ENCODE results near the gene SERTAD2. TPM values are rescaled to one million over a fixed set of nuclear protein-coding genes. Genes with fewer than 3 reads are reported as not detected.

Gene SERTAD2
- total RNA-seq, 2 donors from 2014 or later = 14.3 to 14.7 TPM

- intact Hi-C loops (cut with DNase I) = loop anchor here (5.0 to 10.0 kb wide), 2 partner anchors 92 to 100 kb away; no protein-coding TSS in a partner anchor
- DNase-seq (peak; percentile 43), ATAC-seq (peak in 1 of 2 donors; percentile 38)
These were observed 1.2 kb downstream of the SERTAD2 start for GRCh38 chr2:64652231-64653108.

GRCh38 chr2:64651590-64651989, 2.1 kb downstream of the SERTAD2 start:
- DNase-seq (no peak), ATAC-seq (no peak)
- intact Hi-C loops (cut with DNase I) = loop anchor here (5.0 to 10.0 kb wide), 2 partner anchors 93 to 101 kb away; no protein-coding TSS in a partner anchor

GRCh38 chr2:64650722-64651338, 2.9 kb downstream of the SERTAD2 start:
- DNase-seq (no peak), ATAC-seq (no peak)
- intact Hi-C loops (cut with DNase I) = loop anchor here (5.0 to 10.0 kb wide), 2 partner anchors 94 to 101 kb away; no protein-coding TSS in a partner anchor

DNA sequence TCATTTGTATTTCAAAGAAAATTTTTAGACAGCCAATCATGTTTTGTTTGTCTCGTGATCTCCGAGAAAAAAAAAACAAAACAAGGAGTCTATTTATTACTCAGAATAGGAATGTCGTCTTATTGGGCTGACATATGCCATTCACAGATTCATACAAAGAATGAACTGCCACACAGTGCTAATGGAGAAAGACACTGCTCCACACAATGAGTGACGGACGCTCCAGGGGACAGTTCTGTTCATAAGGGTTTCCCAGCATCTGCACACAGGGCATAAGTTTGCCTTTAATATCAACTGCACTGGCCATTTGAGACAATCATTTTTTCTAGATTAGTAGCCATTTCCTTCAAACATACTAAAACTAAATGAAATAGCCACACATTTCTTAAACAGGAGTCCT, 3.4 kb downstream of the SERTAD2 start:
- intact Hi-C loops (cut with DNase I) = loop anchor here (5.0 to 10.0 kb wide), 2 partner anchors 95 to 102 kb away; no protein-coding TSS in a partner anchor
- DNase-seq (no peak), ATAC-seq (no peak)

- ATAC-seq (no peak), DNase-seq (no peak)
- intact Hi-C loops (cut with DNase I) = loop anchor here (5.0 to 10.0 kb wide), 4 partner anchors 95 to 215 kb away; no protein-coding TSS in a partner anchor
These were observed 4.1 kb downstream of the SERTAD2 start for GRCh38 chr2:64649626-64650025.

- no peak for ATAC-seq
- intact Hi-C loops (cut with DNase I) = loop anchor here (5.0 to 10.0 kb wide), 2 partner anchors 118 to 216 kb away; no protein-coding TSS in a partner anchor
- no peak for DNase-seq
These were observed 4.7 kb downstream of the SERTAD2 start for GRCh38 chr2:64649013-64649484.

DNA sequence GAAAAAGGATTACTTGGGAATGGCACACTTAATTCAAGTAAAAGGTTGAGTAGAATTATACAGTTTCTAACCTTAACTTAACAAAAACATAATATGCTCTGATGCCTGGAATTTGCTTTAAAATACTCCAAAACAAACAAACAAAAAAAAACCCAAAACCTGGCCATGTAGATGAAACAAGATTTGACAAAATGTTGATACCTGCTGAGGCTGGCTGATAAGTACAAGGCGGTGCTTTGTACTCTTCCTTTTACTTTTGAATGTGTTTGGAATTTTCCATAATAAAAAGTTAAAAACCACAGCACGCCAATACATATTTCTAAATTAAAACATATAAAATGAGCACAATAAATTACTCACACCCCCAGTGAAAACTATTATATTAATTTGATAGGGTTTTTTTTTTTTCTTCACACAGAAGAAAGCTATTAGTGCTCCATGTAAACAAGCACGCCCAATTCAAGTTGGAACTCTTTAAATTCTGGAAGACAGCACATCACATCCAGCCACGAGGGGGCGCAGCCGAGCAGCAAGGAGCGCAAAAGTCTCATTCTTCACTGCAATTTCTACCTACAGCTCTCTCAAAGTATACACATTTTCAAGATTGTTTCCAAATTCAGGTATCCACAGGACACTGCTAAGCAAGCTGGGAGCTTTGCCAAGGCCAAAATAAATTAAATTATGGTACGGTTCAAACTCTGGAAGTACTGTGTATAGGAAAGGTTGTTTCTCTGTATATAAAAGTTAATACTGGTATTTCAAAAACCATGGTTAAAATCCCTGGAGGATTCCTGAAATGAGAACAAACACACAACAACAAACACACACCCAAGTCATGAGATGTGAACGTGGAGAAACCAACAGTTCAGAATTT, 7.5 kb downstream of the SERTAD2 start:
- ATAC-seq = no peak
- peak; percentile 85 for DNase-seq
- intact Hi-C loops (cut with DNase I) = loop anchor here (2.0 to 10.0 kb wide), 3 partner anchors 121 to 219 kb away; no protein-coding TSS in a partner anchor

DNA sequence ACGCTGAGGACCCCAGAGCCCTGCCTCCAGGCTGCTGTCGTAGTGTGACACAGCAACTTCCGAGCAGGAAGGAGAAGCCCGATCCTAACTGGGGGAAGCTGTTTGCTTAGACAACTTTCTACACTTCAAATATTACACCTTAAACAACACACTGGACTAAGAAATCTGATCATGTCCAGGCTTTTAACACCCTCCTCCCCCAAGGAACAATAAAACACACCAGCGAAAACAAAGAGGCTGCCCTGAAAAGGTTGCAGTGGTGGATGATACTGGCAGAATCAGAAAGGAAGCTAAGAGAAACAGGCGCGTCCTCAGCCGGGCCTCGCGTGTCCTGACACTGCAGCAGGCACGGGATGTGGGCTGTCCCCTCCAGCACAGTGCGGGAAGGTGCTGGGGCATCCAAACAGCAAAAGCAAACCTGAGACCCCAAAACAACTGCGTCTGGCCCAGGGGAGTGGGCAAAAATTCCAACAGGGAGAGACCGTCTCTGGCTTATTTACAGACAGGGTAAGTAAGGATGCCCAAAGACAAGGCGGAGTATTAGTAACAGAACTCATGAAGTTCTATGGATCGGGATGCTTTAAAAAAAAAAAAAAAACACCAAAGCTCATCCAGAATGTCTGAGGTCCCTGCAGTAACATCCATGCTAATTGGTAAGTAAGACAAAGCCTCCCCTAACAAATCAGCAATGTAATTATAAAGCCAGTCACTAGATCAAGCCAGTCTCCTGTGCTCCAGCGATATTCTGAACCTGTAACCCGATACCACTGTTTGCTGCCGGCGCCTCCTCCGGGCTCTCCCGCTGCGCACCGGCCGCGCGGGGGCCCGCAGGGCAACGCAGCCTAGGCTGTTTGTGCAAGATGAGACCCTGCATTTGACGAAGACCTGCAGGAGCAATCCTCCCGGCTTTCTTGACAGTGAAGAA, 9.0 kb downstream of the SERTAD2 start:
- DNase-seq (peak; percentile 89), ATAC-seq (peak; percentile 92 to 93)
- intact Hi-C loops (cut with DNase I) = loop anchor here (5.0 to 10.0 kb wide), 2 partner anchors 123 to 220 kb away; no protein-coding TSS in a partner anchor

GRCh38 chr2:64643838-64644457, 9.8 kb downstream of the SERTAD2 start:
- ATAC-seq = no peak
- no peak for DNase-seq
- intact Hi-C loops (cut with DNase I) = loop anchor here in 1 of 2 donors (10.0 kb wide), 1 partner anchor 221 kb away; no protein-coding TSS in a partner anchor

- intact Hi-C loops (cut with DNase I) = loop anchor here in 1 of 2 donors (10.0 kb wide), 1 partner anchor 223 kb away; no protein-coding TSS in a partner anchor
- DNase-seq = no peak
- no peak for ATAC-seq
These were observed 12.1 kb downstream of the SERTAD2 start for GRCh38 chr2:64641599-64641998.

DNA sequence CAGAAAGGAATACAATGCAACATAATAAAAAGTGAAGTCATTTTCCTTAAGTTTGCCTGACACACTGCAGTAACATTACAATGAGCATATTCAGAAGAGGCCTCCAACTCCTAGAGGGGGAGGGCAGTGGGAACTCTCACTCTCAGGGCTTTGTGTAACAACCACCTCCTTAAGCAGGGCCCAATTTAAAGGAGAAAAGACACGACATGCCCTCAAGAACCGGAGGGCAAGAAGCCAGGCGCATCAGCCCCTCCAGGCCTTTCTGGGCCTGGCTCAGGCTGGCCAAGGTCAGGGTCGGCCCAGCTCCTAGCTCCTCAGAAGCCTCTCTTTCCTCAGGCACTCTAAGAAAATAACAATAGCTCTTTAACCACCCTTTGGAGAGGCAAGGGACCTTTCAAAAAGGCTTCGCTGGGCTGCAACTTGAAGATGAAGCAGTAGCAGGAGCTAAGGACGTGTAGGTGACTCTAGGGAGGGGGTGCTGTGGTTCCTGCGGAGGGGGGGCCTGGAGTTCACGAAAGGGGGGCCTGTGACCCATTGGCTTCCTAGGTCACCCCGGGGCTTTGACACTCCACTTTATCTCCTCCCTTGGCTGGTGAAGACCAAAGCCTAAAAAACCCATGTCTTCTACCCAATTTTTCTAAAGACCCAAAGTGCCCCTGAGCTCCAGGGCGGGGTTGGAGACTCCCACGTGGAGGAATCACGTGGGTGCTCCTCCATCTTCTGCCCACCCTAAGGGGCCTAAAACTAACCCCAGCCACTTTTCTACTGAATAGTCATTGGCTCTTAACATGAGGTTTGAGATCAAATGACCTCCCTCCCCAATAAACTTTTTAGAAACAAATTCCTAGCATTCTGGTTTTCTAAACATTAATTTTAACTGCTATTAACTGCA, 13.3 kb downstream of the SERTAD2 start:
- intact Hi-C loops (cut with DNase I) = loop anchor here in 1 of 2 donors (10.0 kb wide), 1 partner anchor 224 kb away; no protein-coding TSS in a partner anchor
- no peak for ATAC-seq
- DNase-seq = no peak

GRCh38 chr2:64639691-64640090, 14.0 kb downstream of the SERTAD2 start:
- ATAC-seq (no peak), DNase-seq (no peak)
- intact Hi-C loops (cut with DNase I) = loop anchor here in 1 of 2 donors (10.0 kb wide), 1 partner anchor 225 kb away; no protein-coding TSS in a partner anchor

GRCh38 chr2:64638502-64639120, 15.1 kb downstream of the SERTAD2 start:
- DNase-seq = no peak
- no peak for ATAC-seq
- intact Hi-C loops (cut with DNase I) = no loop called here

- intact Hi-C loops (cut with DNase I) = no loop called here
- DNase-seq (no peak), ATAC-seq (peak in 1 of 2 donors; percentile 55)
These were observed 15.8 kb downstream of the SERTAD2 start for GRCh38 chr2:64637931-64638330.

DNA sequence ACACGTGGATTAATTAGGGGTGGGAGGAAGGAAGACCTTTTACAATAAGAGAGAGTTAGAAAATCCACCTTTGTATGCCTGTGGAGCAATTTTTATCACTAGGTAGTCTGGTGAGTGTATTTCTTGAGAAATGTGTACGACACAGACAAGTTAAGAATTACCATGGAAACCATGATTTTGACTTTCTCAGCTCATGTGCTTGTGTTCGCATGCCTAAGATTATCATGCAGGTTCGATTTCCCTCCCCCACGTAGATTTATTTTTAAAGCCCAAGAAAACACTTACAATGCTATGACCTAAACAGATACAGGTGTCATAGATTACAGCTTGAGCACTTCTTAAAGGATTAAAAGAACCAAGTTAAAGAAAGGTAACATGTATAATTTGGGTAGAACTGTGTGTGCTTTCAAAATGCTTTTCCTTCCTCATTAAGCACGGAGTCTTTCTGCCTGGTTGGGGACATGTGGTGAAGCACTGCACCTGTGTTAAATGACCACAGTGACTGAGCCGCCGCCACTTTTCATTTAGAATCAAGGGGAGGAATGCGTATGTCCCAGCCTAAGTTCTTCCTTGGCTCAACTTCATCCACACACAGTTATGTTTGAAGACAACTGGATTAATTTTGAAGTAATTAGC, 16.6 kb downstream of the SERTAD2 start:
- ATAC-seq (no peak), DNase-seq (no peak)
- intact Hi-C loops (cut with DNase I) = no loop called here
